ENCODE measurements around the gene GNA15. TPM values are rescaled to one million over a fixed set of nuclear protein-coding genes. Genes with fewer than 3 reads are reported as not detected.

GNA15 gene
- total RNA-seq, 1 donor from 2014 or later = 0.82 TPM

DNA sequence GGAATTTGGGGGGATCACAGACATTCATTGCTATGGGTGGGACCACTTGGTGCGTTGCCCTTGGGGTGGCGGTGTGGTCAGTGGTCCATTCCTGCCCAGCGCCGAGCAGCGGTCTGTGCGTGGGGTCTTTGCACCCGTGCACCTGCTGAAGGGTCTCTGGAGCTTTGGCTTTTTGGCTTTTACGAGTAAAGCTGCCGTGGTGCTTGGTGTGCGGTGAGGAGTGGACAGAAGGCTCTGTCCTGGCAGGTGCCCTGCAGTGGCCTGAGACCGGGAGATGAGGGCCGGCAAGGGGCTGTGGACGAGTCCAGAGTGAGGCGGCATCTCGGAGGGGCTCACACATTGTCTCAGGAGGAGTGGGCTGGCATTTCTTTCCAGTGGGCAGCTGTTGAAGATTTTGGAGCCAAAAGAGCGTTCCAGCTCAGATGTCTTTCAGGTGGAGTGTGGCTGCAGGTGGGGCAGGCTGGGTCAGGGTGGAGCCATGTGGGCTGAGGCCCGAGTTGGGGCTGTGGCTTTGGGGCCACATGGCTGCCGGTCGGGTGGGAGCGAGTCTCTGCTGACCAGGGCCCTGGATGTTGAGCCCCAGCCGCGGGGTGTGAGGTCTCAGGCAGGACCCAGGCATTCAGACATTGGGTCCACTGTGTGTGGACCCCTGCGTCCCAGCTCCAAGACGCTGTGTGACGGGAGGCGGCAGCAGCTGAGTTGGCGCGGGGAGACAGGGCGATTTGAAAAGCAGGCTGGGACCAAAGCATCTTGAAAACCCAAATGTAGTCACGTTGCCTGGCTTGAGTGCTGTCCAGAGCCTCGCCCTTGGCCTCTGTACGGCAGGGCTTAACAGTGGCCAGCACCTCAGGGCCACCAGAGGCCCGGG, 30.0 kb upstream of the GNA15 start:
- DNase-seq (ENCODE audit: low spot score in 2 of 2) (no peak), FAIRE-seq (no peak)

GRCh38 chr19:3106509-3107141, 29.2 kb upstream of the GNA15 start:
- DNase-seq (ENCODE audit: low spot score in 2 of 2) (no peak), FAIRE-seq (no peak)

GRCh38 chr19:3107658-3108057, 28.2 kb upstream of the GNA15 start:
- FAIRE-seq (no peak), DNase-seq (ENCODE audit: low spot score in 2 of 2) (no peak)

- no peak for DNase-seq (ENCODE audit: low spot score in 2 of 2)
- FAIRE-seq = no peak
Observed at GRCh38 chr19:3108775-3109174, 27.1 kb upstream of the GNA15 start.

DNA sequence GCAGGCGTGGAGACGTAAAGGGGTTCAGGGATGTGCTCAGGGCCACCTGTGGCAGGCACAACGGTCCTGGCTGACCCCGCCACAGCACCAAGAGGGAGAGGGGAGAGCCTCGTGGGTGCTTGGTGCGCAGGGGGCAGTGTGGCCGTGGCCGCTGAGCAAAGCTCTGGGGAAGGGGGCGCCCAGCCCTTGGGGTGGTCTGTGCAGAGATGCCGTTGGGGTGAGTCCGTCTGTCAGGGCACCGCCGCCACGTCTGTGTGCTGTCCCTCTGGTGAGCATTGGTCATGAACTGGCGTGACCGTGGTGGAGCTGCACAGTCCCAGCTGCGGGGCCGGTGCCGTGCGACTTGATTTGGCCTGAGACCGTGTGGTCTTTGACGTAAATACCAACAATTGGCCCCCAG, 26.3 kb upstream of the GNA15 start:
- no peak for FAIRE-seq
- no peak for DNase-seq (ENCODE audit: low spot score in 2 of 2)

DNA sequence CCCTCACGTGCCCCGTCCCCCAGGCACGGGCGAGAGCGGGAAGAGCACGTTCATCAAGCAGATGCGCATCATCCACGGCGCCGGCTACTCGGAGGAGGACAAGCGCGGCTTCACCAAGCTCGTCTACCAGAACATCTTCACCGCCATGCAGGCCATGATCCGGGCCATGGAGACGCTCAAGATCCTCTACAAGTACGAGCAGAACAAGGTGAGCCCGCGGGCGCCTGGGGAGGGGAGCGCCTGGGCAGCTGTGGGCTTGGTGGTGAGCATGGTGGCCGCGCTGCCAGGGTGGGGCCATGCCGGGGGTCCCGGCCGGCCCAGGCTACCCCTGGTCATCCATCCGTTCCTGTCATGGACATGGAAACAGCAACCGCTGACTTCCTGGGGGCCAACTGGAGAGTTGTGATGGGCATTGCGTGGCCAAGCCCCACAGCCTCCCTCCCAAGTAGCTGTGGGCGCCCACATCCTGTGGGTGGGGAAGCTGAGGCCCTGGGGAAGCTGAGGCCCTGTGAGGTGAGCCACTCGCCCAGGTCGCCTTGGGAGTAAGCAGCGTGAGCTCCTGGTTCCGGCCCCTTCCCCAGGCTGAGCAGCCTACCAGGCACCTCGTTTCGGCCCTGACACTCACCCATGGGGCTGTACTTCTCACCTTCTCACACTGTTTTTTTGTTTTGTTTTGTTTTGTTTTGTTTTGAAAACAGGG, 25.6 kb upstream of the GNA15 start:
- DNase-seq (ENCODE audit: low spot score in 2 of 2) = no peak
- no peak for FAIRE-seq

GRCh38 chr19:3111586-3112247, 24.1 kb upstream of the GNA15 start:
- DNase-seq (ENCODE audit: low spot score in 2 of 2) = no peak
- no peak for FAIRE-seq

GRCh38 chr19:3112375-3113099, 23.3 kb upstream of the GNA15 start:
- FAIRE-seq (no peak), DNase-seq (ENCODE audit: low spot score in 2 of 2) (no peak)

- DNase-seq (ENCODE audit: low spot score in 2 of 2) (no peak), FAIRE-seq (no peak)
Observed at GRCh38 chr19:3113100-3114017, 22.5 kb upstream of the GNA15 start.

- FAIRE-seq (no peak), DNase-seq (ENCODE audit: low spot score in 2 of 2) (no peak)
Observed at GRCh38 chr19:3114018-3114726, 21.7 kb upstream of the GNA15 start.

DNA sequence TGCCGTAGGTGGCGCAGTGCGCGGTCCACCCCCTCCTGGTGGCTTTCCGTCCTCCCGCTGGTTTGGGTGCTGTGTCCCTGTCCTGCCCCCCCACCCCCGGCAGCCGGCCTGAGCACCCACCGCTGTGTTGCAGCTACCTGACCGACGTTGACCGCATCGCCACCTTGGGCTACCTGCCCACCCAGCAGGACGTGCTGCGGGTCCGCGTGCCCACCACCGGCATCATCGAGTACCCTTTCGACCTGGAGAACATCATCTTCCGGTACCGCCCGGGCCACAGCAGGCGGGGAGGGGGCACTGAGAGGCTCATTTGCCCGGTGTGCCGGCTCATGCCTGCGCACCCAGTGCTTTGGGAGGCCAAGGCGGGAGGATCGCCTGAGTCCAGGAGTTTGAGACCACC, 21.0 kb upstream of the GNA15 start:
- no peak for FAIRE-seq

GRCh38 chr19:3115411-3115810, 20.4 kb upstream of the GNA15 start:
- DNase-seq (ENCODE audit: low spot score in 2 of 2) (no peak), FAIRE-seq (no peak)

More for the DNA sequence above, 21.0 kb upstream of the GNA15 start:
- no peak for DNase-seq (ENCODE audit: low spot score in 2 of 2)

DNA sequence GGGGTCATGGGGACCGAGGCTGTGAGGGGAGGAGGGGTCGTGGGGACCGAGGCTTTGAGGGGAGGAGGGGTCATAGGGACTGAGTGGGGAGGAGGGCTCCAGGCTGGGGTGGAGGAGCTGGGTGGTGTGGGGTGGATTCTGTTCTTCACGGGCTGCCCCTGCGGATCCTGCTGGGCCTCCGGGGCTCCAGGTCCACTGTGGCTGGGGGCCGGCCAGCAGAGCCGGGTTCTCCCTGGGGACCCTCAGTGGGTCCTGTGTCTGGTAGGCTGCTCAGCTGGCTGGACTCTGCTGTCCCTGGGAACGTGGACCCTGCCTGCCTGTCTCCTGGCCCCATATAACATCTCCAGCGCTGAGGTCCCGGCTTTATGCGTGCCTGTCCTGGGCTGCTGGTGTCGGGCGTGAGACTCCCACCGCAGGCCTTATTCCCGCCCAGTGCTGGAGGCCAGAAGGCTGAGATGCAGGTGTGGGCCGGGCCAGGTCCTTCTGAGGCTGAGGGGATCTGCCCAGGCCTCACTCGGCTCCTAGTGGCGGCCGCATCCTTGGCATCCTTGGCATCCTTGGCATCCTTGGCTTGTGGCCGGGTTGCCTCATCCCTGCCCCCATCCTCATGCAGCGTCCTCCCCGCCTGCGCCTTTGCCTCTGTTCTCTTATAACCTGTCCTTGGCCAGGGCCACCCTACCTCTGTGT, 19.8 kb upstream of the GNA15 start:
- DNase-seq (ENCODE audit: low spot score in 2 of 2) (peak in 1 of 2 donors; percentile 29), FAIRE-seq (no peak)

- no peak for DNase-seq (ENCODE audit: low spot score in 2 of 2)
- no peak for FAIRE-seq
Observed at GRCh38 chr19:3116621-3117020, 19.2 kb upstream of the GNA15 start.

DNA sequence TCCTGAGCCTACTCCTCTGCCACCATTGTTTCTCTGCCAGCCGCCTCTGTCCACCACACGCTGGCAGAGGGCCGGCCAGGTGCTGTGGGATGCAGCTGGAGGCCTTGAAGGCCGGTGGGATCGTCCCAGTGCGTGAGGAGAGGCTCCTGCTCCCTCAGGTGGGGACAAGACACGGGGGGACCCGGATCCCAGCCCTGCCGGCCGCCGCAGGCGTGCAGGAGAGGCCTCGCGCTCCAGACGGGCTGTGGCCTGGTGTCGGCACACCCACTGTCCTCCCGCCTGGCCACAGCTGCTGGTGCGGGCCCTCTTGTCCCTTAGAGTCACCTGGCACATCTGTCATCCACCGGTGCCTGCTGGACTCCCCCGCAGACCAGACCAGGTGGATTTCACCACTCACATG, 18.1 kb upstream of the GNA15 start:
- no peak for DNase-seq (ENCODE audit: low spot score in 2 of 2)
- FAIRE-seq = no peak

- no peak for FAIRE-seq
- no peak for DNase-seq (ENCODE audit: low spot score in 2 of 2)
Observed at GRCh38 chr19:3118232-3119070, 17.4 kb upstream of the GNA15 start.

GRCh38 chr19:3119071-3119595, 16.7 kb upstream of the GNA15 start:
- peak in 1 of 2 donors; percentile 41 for DNase-seq (ENCODE audit: low spot score in 2 of 2)
- FAIRE-seq = no peak

All from frontal cortex (tissue), 4 donors.